PC-9 (cell line): ENCODE results near the gene CFAP61. TPM values are rescaled to one million over a fixed set of nuclear protein-coding genes. Genes with fewer than 3 reads are reported as not detected.

Experiments used
- BruUV-seq: library from RNA; stranded (reverse); fragments of 400-500 nt; replicated peaks from 2 replicates; lab custom pipeline; 2021; lab: Mats Ljungman, UMichigan
- CTCF ChIA-PET: fragments of 300-600 bp; sonication (Branson Sonifier 250); formaldehyde crosslinking; loops from one replicate; lab custom pipeline; 2022; ENCODE audit warnings: antibody characterized with exemption; lab: Charles Lee
- POLR2A ChIA-PET: fragments of 300-600 bp; sonication (Branson Sonifier 250); formaldehyde crosslinking; loops from one replicate; lab custom pipeline; 2022; ENCODE audit warnings: antibody characterized with exemption; ENCODE audit not compliant: unreplicated experiment; lab: Charles Lee
- DNase-seq, 2 experiments: peaks; one replicate each; pipeline versions ENCODE4 v3.0.0 to v3.0.0-alpha.2; 2015 to 2022; ENCODE audit warnings: mixed read lengths in 1 of 2
- H2AFZ ChIP-seq: fragments of 200-600 bp; sonication (generic); 2 replicates; pipeline ENCODE4 v1.8.1; 2017; ENCODE audit warnings: antibody characterized with exemption
- H3F3A ChIP-seq: fragments of 200-600 bp; sonication (generic); 2 replicates; pipeline ENCODE4 v1.8.1; 2017; ENCODE audit warnings: antibody characterized with exemption, mild to moderate bottlenecking, low read depth; ENCODE audit not compliant: insufficient read depth
- H3K27ac ChIP-seq: fragments of 200-600 bp; sonication (generic); 2 replicates; pipeline ENCODE4 v1.6.1; 2016; ENCODE audit warnings: mixed run types
- H3K27me3 ChIP-seq: fragments of 200-600 bp; sonication (generic); 2 replicates; pipeline ENCODE4 v1.6.1; 2016; ENCODE audit warnings: low read depth, mixed run types; ENCODE audit not compliant: insufficient read depth
- H3K36me3 ChIP-seq: fragments of 200-600 bp; sonication (generic); 2 replicates; pipeline ENCODE4 v1.6.1; 2016; ENCODE audit warnings: low read depth, mixed run types
- H3K4me1 ChIP-seq: fragments of 200-600 bp; sonication (generic); replicated peaks from 2 replicates; pipeline ENCODE4 v1.6.1; 2016; ENCODE audit warnings: mixed run types; ENCODE audit not compliant: insufficient read depth
- H3K4me2 ChIP-seq: fragments of 200-600 bp; sonication (generic); 2 replicates; pipeline ENCODE4 v1.6.1; 2017; ENCODE audit warnings: mixed run types
- H3K4me3 ChIP-seq: fragments of 200-600 bp; sonication (generic); 2 replicates; pipeline ENCODE4 v1.6.1; 2016; ENCODE audit warnings: mixed run types
- H3K79me2 ChIP-seq: fragments of 200-600 bp; sonication (generic); 2 replicates; pipeline ENCODE4 v1.6.1; 2017; ENCODE audit warnings: low read depth, mixed run types
- H3K9me2 ChIP-seq: fragments of 200-600 bp; sonication (generic); 2 replicates; pipeline ENCODE4 v1.8.1; 2017; ENCODE audit warnings: mild to moderate bottlenecking; ENCODE audit not compliant: insufficient read depth
- H3K9me3 ChIP-seq: fragments of 200-600 bp; sonication (generic); 2 replicates; pipeline ENCODE4 v1.8.1; 2016; ENCODE audit warnings: low read depth; ENCODE audit not compliant: insufficient read depth
- H4K20me1 ChIP-seq: fragments of 200-600 bp; sonication (generic); 2 replicates; pipeline ENCODE4 v1.8.1; 2017; ENCODE audit not compliant: insufficient read depth
- CTCF ChIP-seq: fragments of 200-600 bp; sonication (generic); conservative IDR thresholded peaks from 2 replicates; pipeline ENCODE4 v1.6.1; 2017; ENCODE audit warnings: mixed run types, antibody characterized with exemption, mild to moderate bottlenecking, moderate library complexity
- EZH2 ChIP-seq: fragments of 200-600 bp; sonication (generic); IDR thresholded peaks from 2 replicates; pipeline ENCODE4 v1.8.0; 2017; ENCODE audit warnings: antibody characterized with exemption, low read depth
- intact Hi-C: fragments of 100-400 bp; cut with micrococcal nuclease; formaldehyde crosslinking; loops from one replicate; pipeline ENCODE4 v1.10.0; 2022; ENCODE audit not compliant: unreplicated experiment
- total RNA-seq: library from RNA; stranded (reverse); gene quantifications from 2 replicates; pipeline ENCODE4 v1.2.3, GENCODE V29; 2021

Gene CFAP61
- total RNA-seq, 1 experiment from 2014 or later: 2.6 TPM

DNA sequence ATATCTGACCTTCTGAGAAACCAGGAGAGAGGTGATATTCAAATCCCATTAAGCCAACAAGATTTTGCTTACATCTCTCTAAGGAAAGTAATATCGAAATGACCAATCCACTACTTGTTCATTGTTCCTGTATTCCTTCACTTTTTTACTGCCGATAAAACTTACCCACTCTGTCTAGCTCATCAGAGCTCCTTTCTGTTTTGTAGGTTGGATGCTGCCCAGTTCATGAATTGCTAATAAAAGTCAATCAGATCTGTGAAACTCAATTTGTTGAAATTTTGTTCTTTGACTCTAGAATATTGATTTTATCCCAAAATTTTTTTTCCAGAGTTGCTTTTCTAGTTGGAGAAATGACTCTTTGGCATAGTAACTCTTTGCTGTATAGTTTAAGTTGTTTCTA is 166.7 kb downstream of the CFAP61 start:
- no peak overlapping the region for H3K4me3 ChIP-seq
- H3K4me1 ChIP-seq: no peaks in the 10 kb centered on the region
- TF ChIP-seq EZH2: no peak
- TF ChIP-seq CTCF: no peak
- no peaks in the 10 kb centered on the region for H3K36me3 ChIP-seq
- DNase-seq: no peak
- H3F3A ChIP-seq: no peaks in the 10 kb centered on the region
- no TSS peak for BruUV-seq
- H3K27ac ChIP-seq: no peak overlapping the region
- H3K9me3 ChIP-seq: no peaks in the 10 kb centered on the region; the same call in 1 of the 2 replicates
- H2AFZ ChIP-seq: no peak overlapping the region
- H3K9me2 ChIP-seq: no peaks in the 10 kb centered on the region
- H3K4me2 ChIP-seq: no peak overlapping the region
- intact Hi-C loops: no loop called here
- H3K79me2 ChIP-seq: no peaks in the 10 kb centered on the region
- no peaks in the 10 kb centered on the region for H4K20me1 ChIP-seq
- ChIA-PET CTCF (no interaction called here), POLR2A (no interaction called here)
- H3K27me3 ChIP-seq: peaks cover 74% of the 10 kb centered on the region

DNA sequence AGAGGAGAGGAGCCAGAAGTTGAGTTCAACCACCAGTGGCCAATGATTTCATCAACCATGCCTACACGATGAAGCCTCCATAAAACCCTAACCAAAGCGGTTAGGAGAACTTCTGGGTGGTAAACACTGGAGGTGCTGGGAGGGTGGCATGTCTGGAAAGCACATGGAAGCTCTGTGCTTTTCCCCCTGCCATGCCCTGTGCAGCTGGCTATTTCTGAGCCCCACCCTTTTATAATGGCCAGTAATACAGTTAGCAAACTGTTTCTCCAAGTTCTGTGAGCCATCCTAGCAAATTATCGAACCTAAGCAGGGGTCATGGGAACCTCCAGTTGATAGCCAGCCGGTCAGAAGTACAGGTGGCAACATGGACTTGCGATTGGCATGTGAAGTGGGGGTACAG is 167.8 kb downstream of the CFAP61 start:
- DNase-seq: no peak
- Histone ChIP-seq H3F3A (no peaks in the 10 kb centered on the region), H3K27me3 (peaks cover 76% of the 10 kb centered on the region), H3K36me3 (no peaks in the 10 kb centered on the region), H3K4me2 (no peak overlapping the region), H3K9me2 (no peaks in the 10 kb centered on the region), H3K27ac (no peak overlapping the region), H3K4me1 (no peaks in the 10 kb centered on the region), H3K79me2 (no peaks in the 10 kb centered on the region), H2AFZ (no peak overlapping the region), H3K4me3 (no peak overlapping the region), H4K20me1 (no peaks in the 10 kb centered on the region), H3K9me3 (no peaks in the 10 kb centered on the region; the same call in 1 of the 2 replicates)
- CTCF ChIA-PET: no interaction called here
- POLR2A ChIA-PET: no interaction called here
- BruUV-seq: no TSS peak
- TF ChIP-seq CTCF: no peak
- no peak for TF ChIP-seq EZH2
- intact Hi-C loops: no loop called here

- no TSS peak for BruUV-seq
- POLR2A ChIA-PET: no interaction called here
These were observed 171.6 kb downstream of the CFAP61 start for GRCh38 chr20:20223981-20224380.

More at GRCh38 chr20:20223981-20224380, 171.6 kb downstream of the CFAP61 start:
- Histone ChIP-seq H3K27ac (no peak overlapping the region), H3K27me3 (peaks cover 62% of the 10 kb centered on the region), H4K20me1 (no peaks in the 10 kb centered on the region), H3F3A (no peaks in the 10 kb centered on the region), H2AFZ (no peak overlapping the region), H3K36me3 (no peaks in the 10 kb centered on the region), H3K9me2 (no peaks in the 10 kb centered on the region), H3K4me2 (no peak overlapping the region), H3K4me3 (no peak overlapping the region), H3K79me2 (no peaks in the 10 kb centered on the region), H3K4me1 (no peaks in the 10 kb centered on the region), H3K9me3 (no peaks in the 10 kb centered on the region; the same call in 1 of the 2 replicates)
- CTCF ChIA-PET: no interaction called here
- TF ChIP-seq EZH2: no peak
- TF ChIP-seq CTCF: no peak
- intact Hi-C loops: no loop called here
- no peak for DNase-seq
